ENCODE results near the gene TRAK1.

GRCh38 chr3:42071904-42072812, 19.0 kb upstream of the TRAK1 start:
- no peak for TF ChIP-seq GATA2 (IDR thresholded peaks at IDR 0.05; ENCODE audit: low read depth, low read length)
- no peak for TF ChIP-seq GATA3 (IDR thresholded peaks at IDR 0.05; ENCODE audit: low read depth, low read length)

Data from SH-SY5Y (cell line).